ENCODE measurements around the gene GRK5. TPM values are rescaled to one million over a fixed set of nuclear protein-coding genes. Genes with fewer than 3 reads are reported as not detected.

The GRK5 gene
- total and polyA plus RNA-seq, 9 of the 15 experiments (the other 6 are each of a cell fraction or from before 2014, with no cell fraction given), result 0.46 to 0.83 (median 0.67) TPM; not detected in 2

DNA sequence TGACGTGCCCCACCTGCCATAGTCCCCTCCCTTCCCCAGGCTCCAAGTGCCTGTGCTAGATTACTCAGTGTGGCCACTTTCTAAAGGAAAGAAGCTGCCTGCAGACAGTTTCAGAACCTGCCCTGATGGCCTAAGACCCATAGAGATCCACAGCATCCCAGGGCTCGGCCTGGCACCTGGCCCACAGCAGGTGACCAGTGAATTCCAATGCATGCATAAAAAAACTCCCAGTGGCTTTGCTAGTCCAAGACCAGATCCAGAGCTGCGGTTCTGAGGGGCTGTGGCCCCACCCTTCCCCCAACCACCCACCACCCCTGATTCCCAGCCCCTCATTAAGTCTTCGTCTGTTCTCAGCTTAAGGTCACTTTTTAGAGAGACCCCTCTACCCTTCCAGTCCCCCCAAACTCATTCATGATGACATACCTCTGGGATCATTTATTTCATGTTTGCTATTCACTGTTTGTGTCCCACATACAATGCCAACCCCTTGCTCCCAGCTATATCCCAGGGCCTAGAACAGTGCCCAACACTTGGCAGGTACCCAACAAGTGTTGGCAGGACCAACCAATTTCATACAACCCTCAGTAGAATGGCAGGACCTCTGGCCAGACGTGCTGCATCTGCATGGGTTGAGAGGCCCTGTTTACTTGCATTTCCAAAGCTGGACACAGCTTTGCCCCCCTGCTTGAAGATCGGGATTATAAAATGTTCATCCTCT lies 217.0 kb downstream of the GRK5 start (continued):
- TF ChIP-seq, protein P1, sequence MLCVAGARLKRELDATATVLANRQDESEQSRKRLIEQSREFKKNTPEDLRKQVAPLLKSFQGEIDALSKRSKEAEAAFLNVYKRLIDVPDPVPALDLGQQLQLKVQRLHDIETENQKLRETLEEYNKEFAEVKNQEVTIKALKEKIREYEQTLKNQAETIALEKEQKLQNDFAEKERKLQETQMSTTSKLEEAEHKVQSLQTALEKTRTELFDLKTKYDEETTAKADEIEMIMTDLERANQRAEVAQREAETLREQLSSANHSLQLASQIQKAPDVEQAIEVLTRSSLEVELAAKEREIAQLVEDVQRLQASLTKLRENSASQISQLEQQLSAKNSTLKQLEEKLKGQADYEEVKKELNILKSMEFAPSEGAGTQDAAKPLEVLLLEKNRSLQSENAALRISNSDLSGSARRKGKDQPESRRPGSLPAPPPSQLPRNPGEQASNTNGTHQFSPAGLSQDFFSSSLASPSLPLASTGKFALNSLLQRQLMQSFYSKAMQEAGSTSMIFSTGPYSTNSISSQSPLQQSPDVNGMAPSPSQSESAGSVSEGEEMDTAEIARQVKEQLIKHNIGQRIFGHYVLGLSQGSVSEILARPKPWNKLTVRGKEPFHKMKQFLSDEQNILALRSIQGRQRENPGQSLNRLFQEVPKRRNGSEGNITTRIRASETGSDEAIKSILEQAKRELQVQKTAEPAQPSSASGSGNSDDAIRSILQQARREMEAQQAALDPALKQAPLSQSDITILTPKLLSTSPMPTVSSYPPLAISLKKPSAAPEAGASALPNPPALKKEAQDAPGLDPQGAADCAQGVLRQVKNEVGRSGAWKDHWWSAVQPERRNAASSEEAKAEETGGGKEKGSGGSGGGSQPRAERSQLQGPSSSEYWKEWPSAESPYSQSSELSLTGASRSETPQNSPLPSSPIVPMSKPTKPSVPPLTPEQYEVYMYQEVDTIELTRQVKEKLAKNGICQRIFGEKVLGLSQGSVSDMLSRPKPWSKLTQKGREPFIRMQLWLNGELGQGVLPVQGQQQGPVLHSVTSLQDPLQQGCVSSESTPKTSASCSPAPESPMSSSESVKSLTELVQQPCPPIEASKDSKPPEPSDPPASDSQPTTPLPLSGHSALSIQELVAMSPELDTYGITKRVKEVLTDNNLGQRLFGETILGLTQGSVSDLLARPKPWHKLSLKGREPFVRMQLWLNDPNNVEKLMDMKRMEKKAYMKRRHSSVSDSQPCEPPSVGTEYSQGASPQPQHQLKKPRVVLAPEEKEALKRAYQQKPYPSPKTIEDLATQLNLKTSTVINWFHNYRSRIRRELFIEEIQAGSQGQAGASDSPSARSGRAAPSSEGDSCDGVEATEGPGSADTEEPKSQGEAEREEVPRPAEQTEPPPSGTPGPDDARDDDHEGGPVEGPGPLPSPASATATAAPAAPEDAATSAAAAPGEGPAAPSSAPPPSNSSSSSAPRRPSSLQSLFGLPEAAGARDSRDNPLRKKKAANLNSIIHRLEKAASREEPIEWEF (CRISPR knock-in tag; IDR thresholded peaks at IDR 0.05), result no peak
- no peak for TF ChIP-seq ESRRA (IDR thresholded peaks at IDR 0.05; ENCODE audit: borderline replicate concordance, low read depth)
- no peak for TF ChIP-seq PTBP1 (IDR thresholded peaks at IDR 0.05; ENCODE audit: low read depth, low read length)
- no peak for TF ChIP-seq U2AF2 (optimal IDR thresholded peaks at IDR 0.05; ENCODE audit: low read depth, low read length)
- TF ChIP-seq CHD1 (IDR thresholded peaks at IDR 0.05; ENCODE audit: low read length), result no peak
- no peak for TF ChIP-seq KHSRP (IDR thresholded peaks at IDR 0.05)
- TF ChIP-seq HDAC1 (IDR thresholded peaks at IDR 0.05), result no peak
- no peak for TF ChIP-seq BMI1 (IDR thresholded peaks at IDR 0.05; ENCODE audit: low read length)
- TF ChIP-seq FOXJ3 (CRISPR knock-in tag; IDR thresholded peaks at IDR 0.05), result no peak
- TF ChIP-seq WHSC1 (IDR thresholded peaks at IDR 0.05; ENCODE audit: low read length), result no peak
- TF ChIP-seq, protein P2, sequence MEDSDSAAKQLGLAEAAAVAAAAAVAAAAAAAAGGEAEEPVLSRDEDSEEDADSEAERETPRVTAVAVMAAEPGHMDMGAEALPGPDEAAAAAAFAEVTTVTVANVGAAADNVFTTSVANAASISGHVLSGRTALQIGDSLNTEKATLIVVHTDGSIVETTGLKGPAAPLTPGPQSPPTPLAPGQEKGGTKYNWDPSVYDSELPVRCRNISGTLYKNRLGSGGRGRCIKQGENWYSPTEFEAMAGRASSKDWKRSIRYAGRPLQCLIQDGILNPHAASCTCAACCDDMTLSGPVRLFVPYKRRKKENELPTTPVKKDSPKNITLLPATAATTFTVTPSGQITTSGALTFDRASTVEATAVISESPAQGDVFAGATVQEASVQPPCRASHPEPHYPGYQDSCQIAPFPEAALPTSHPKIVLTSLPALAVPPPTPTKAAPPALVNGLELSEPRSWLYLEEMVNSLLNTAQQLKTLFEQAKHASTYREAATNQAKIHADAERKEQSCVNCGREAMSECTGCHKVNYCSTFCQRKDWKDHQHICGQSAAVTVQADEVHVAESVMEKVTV (CRISPR knock-in tag; IDR thresholded peaks at IDR 0.05), result no peak

All from K562 (cell line).